DND-41 (cell line): ENCODE results near the gene TMEM232.

Experiments
- EZH2 ChIP-seq: IDR thresholded peaks from 3 replicates; pipeline ENCODE4 v1.6.1; 2012; ENCODE audit warnings: borderline replicate concordance, low read depth, mild to moderate bottlenecking, moderate library complexity, low read length, inconsistent platforms; ENCODE audit not compliant: severe bottlenecking
- TF ChIP-seq, protein P1 (sequence below): IDR thresholded peaks from 2 replicates; pipeline ENCODE4 v1.5.1; 2012; ENCODE audit warnings: borderline replicate concordance, low read length, moderate library complexity, mild to moderate bottlenecking; ENCODE audit not compliant: poor library complexity, severe bottlenecking; ENCODE audit errors: extremely low read depth

DNA sequence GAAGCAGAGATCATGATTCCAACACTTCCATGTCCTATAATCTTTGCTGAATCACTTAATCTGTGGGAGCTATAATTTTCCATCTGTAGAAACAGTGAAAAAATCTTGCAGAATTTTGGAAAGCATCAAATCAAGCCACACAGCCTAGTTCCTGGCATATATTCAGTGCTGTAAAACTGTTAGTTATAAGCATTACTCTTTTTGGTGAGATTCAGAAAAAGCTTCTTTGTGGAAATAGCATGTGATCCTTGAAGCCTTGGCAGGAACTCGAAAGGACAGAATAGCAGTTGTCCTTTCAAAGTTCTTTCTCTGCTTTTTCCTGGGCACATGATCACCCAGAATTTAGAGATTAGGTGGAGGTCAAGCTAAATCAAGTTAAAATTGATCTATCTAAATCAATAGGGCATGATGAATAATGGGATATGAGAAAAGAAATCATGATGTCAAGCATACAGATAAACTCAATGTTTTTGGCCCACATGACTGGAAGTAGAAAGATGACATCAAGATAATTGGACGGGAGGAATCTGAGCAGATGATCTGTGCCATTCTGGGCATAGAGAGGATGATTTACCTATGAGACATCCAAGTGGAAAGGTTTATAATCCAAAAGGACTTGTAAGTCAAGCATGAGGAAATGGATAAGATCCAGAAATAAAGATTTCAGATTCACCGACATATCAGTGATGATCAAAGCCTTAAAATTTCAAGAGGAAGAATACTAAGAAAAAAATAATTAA is 73.1 kb downstream of the TMEM232 start:
- TF ChIP-seq, protein P1, sequence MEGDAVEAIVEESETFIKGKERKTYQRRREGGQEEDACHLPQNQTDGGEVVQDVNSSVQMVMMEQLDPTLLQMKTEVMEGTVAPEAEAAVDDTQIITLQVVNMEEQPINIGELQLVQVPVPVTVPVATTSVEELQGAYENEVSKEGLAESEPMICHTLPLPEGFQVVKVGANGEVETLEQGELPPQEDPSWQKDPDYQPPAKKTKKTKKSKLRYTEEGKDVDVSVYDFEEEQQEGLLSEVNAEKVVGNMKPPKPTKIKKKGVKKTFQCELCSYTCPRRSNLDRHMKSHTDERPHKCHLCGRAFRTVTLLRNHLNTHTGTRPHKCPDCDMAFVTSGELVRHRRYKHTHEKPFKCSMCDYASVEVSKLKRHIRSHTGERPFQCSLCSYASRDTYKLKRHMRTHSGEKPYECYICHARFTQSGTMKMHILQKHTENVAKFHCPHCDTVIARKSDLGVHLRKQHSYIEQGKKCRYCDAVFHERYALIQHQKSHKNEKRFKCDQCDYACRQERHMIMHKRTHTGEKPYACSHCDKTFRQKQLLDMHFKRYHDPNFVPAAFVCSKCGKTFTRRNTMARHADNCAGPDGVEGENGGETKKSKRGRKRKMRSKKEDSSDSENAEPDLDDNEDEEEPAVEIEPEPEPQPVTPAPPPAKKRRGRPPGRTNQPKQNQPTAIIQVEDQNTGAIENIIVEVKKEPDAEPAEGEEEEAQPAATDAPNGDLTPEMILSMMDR, result no peak
- no peak for TF ChIP-seq EZH2
